GM13976 (cell line): Measurements from ENCODE around the gene AKT2.

ENCODE experiments used
- DNase-seq: peaks from one replicate; pipeline ENCODE4 v3.0.0; 2012; ENCODE audit warnings: low spot score
- in situ Hi-C: fragments of 300-500 bp; cut with MboI; formaldehyde crosslinking; loops from one replicate; pipeline ENCODE4 v1.12.0; 2022; ENCODE audit warnings: low sequenced_read_pairs, mixed read lengths, inconsistent platforms; ENCODE audit not compliant: unreplicated experiment
- TF ChIP-seq, protein P1 (sequence below): IDR thresholded peaks from 2 replicates; pipeline ENCODE4 v1.5.1; 2012; ENCODE audit warnings: borderline replicate concordance, mild to moderate bottlenecking; ENCODE audit not compliant: insufficient read depth; ENCODE audit errors: extremely low read depth, missing control alignments, control extremely low read depth

AKT2 gene

DNA sequence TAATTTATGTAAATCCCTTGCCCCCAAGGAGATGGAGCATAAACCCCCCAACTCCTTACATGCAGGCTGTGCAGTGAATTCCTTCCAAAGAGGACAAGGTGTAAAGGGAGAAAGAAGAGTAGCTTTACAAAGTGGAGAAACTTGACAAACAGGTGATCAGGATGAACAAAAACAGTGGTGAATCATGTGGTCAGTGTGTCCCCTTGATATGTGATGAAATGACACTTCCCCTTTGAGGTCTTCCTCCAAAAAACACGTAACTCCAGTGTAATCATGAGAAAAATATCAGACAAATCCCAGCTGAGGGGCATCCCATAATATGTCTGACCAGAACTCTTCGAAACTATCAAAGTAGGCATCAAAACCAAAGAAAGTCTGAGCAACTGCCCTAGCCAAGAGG lies 29.5 kb upstream of the AKT2 start:
- in situ Hi-C loops = loop anchor here (25.0 kb wide), 1 partner anchor 298 kb away; the partner anchor contains the start of gene LTBP4
- TF ChIP-seq, protein P1, sequence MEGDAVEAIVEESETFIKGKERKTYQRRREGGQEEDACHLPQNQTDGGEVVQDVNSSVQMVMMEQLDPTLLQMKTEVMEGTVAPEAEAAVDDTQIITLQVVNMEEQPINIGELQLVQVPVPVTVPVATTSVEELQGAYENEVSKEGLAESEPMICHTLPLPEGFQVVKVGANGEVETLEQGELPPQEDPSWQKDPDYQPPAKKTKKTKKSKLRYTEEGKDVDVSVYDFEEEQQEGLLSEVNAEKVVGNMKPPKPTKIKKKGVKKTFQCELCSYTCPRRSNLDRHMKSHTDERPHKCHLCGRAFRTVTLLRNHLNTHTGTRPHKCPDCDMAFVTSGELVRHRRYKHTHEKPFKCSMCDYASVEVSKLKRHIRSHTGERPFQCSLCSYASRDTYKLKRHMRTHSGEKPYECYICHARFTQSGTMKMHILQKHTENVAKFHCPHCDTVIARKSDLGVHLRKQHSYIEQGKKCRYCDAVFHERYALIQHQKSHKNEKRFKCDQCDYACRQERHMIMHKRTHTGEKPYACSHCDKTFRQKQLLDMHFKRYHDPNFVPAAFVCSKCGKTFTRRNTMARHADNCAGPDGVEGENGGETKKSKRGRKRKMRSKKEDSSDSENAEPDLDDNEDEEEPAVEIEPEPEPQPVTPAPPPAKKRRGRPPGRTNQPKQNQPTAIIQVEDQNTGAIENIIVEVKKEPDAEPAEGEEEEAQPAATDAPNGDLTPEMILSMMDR = no peak
- DNase-seq = no peak

DNA sequence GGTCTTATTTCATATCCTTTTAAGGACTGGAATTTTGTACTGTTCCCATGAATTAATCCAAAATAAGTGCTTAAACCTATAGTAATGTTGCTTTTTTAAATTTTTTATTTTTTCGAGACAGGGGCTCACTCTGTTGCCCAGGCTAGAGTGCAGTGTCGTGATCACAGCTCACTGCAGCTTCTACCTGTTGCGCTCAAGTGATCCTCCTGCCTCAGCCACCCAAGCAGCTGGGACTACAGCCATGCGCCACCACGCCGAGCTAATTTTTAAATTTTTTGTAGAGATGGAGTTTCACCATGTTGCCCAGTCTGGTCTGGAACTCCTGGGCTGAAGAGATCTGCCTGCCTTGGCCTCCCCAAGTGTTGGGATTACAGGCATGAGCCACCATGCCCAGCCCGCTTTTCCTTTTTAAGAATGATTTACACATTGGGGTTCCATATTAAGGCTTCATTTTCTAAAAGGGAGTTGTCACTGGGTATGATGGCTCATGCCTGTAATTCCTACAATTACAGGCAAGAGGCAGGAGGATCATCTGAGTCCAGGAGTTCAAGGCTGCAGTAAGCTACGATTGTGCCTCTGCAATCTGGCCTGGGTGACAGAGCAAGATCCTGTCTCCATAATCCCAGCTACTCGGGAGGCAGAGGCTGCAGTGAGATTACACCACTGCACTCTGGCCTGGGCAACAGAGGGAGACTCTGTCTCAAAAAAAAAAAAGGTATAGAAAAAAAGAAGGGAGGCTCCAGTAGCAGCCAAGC lies 28.3 kb upstream of the AKT2 start:
- in situ Hi-C loops = loop anchor here (25.0 kb wide), 1 partner anchor 299 kb away; the partner anchor contains the start of gene LTBP4
- TF ChIP-seq, protein P1 = no peak
- no peak for DNase-seq

DNA sequence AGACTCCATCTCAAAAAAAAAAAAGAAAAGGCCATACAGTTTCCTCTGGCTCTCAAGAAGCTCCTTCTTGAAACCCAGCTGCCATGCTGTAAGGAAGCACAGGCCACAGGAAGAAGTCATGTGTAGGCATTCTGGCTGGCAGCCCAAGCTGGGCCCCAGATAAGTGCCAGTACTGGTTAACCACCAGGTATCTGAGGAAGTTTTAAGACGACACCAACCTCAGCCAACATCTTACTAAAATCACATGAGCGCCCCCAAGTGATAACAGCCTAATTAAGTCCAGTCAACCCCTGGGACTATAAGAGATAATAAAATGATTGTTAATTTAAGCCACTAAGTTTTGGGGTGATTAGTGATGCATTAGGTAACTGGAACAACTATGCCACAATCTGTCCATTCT lies 27.4 kb upstream of the AKT2 start:
- DNase-seq = no peak
- in situ Hi-C loops = loop anchor here (25.0 kb wide), 1 partner anchor 300 kb away; the partner anchor contains the start of gene LTBP4
- TF ChIP-seq, protein P1 = no peak

DNA sequence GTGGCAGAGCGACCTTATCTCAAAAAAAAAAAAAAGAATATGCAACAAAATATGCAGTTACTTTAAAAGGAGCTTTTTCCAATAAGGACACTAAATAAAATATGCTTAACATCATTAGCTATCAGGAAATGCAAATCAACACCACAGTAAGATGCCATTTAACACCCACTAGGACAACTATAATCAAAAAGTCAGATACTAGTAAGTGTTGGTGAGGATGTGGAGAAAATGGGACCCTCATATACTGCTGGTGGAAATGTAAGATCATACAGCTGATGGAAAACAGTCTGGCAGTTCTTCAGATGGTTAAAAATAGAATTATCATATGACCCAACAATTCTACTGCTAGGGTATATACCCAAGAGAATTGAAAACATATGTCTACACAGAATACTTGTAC lies 24.5 kb upstream of the AKT2 start:
- DNase-seq = no peak
- in situ Hi-C loops = loop anchor here (25.0 kb wide), 1 partner anchor 303 kb away; the partner anchor contains the start of gene LTBP4
- TF ChIP-seq, protein P1 = no peak

DNA sequence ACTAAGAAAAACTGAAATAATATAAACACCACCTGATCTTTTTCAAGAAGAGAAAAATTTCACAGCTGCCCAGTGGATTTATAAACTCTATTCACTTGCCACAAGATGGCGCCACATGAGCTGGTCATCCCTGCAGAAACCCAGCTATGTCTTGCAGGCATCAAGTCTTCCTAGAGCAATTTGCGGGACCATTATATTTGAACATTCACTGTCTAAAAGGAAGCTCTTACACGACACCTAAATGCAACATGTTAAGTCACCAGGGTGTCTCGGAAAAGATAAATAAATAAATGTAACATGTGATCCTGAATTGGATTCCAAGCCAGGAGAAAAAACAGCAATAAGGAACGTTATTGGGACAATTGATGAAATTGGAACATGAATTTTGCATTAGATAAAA lies 20.3 kb upstream of the AKT2 start:
- peak; percentile 90 for DNase-seq
- TF ChIP-seq, protein P1 = peak; percentile 52
- in situ Hi-C loops = loop anchor here (25.0 kb wide), 1 partner anchor 307 kb away; the partner anchor contains the start of gene LTBP4

DNA sequence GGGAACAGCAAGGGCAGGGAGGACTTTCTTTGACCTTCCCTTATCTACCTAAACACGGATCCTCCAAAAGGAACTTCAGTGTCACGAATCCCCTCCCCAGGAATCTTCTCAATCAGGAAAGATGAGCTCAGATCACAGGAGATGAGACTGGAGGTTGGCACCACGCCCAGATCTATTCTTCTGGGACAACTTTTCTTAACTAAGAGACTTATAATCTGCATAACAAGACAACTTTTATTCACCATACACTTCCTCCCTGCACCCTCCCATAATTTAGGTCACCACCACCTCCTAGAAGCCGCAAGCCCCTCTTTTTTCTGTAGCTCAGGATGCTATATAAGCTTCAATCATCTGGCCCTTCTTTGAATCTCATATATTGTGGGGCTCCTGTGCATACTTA lies 19.2 kb upstream of the AKT2 start:
- TF ChIP-seq, protein P1 = no peak
- in situ Hi-C loops = loop anchor here (25.0 kb wide), 1 partner anchor 308 kb away; the partner anchor contains the start of gene LTBP4
- DNase-seq = no peak

DNA sequence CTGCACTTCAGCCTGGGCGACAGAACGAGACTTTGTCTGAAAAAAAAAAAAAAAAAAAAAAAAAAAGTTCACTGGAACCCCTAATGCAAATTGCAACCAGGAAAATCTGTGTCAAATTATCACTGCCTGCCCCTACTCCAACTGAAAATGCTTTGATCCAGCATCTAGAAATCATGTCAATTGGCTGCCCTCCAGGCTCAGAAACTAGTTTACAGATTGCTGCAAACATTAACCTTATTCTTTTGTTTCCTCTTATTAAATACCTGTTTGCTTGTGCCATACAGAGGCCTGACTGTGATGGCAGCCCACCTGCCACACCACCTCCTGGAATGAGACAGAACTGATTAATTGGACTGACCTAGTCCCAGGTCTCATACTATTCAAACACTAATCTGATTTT lies 18.6 kb upstream of the AKT2 start:
- in situ Hi-C loops = loop anchor here (25.0 kb wide), 1 partner anchor 309 kb away; the partner anchor contains the start of gene LTBP4
- TF ChIP-seq, protein P1 = no peak
- DNase-seq = no peak
